AG04450 (cell line): ENCODE results near the gene BCL11A. TPM values are rescaled to one million over a fixed set of nuclear protein-coding genes. Genes with fewer than 3 reads are reported as not detected.

ENCODE experiments used
- CTCF ChIA-PET: fragments of 300-600, 350-600 bp; formaldehyde crosslinking; extraction: SDS; loops from one replicate; lab custom pipeline; 2022; ENCODE audit warnings: antibody characterized with exemption, inconsistent platforms; lab: Charles Lee
- POLR2A ChIA-PET: fragments of 350-600 bp; formaldehyde crosslinking; extraction: SDS; loops from one replicate; lab custom pipeline; 2021; ENCODE audit warnings: antibody characterized with exemption, inconsistent platforms; lab: Yijun Ruan, JAX
- DNase-seq: peaks from one replicate; pipeline ENCODE4 v3.0.0-alpha.2; 2011; ENCODE audit warnings: low read depth, low spot score
- H3K27ac ChIP-seq: one replicate; pipeline ENCODE4 v1.5.1; 2012; ENCODE audit warnings: low read depth, low read length, control low read depth
- H3K27me3 ChIP-seq: one replicate; pipeline ENCODE4 v1.6.0; 2012; ENCODE audit warnings: low read length; ENCODE audit not compliant: control insufficient read depth, insufficient read depth
- H3K4me3 ChIP-seq: 2 replicates; pipeline ENCODE4 v1.5.1; 2011; ENCODE audit warnings: mild to moderate bottlenecking, low read depth, low read length, control low read depth
- H3K9me3 ChIP-seq: 2 replicates; pipeline ENCODE4 v1.5.1; 2012; ENCODE audit warnings: low read length; ENCODE audit not compliant: control insufficient read depth, insufficient read depth
- polyA plus RNA-seq: library from polyadenylated mRNA; depleted of rRNA; stranded (reverse); fragments of >200 nt; gene quantifications from 2 replicates; pipeline ENCODE4 v1.2.3, GENCODE V29; 2011
- TF ChIP-seq, protein P1 (sequence below): IDR thresholded peaks from 2 replicates; pipeline ENCODE4 v1.5.1; 2011; ENCODE audit warnings: low read depth, low read length, control low read depth, inconsistent platforms

Gene BCL11A
- polyA plus RNA-seq, 1 experiment = 1.1 TPM

DNA sequence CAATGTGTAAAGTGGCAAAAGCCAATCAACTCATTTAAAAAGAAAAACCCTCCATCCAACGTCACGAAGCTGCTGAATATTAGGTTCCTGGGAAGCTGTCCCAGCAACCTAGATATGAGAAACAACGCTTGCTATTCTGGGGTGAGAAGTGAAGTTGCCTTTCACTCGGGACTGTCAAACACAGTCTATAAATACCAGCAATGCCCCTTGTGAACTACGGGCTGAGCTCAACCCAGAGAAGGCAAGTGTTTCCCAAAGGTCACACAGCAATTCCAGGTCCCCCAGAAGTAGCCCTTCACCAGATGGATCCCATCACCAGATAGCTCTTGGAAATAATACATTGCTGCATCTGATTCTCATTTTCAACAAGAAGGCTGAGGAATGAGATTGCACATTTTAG lies 67.9 kb downstream of the BCL11A start:
- H3K4me3 ChIP-seq = no peak overlapping the region
- TF ChIP-seq, protein P1, sequence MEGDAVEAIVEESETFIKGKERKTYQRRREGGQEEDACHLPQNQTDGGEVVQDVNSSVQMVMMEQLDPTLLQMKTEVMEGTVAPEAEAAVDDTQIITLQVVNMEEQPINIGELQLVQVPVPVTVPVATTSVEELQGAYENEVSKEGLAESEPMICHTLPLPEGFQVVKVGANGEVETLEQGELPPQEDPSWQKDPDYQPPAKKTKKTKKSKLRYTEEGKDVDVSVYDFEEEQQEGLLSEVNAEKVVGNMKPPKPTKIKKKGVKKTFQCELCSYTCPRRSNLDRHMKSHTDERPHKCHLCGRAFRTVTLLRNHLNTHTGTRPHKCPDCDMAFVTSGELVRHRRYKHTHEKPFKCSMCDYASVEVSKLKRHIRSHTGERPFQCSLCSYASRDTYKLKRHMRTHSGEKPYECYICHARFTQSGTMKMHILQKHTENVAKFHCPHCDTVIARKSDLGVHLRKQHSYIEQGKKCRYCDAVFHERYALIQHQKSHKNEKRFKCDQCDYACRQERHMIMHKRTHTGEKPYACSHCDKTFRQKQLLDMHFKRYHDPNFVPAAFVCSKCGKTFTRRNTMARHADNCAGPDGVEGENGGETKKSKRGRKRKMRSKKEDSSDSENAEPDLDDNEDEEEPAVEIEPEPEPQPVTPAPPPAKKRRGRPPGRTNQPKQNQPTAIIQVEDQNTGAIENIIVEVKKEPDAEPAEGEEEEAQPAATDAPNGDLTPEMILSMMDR = no peak
- no peaks in the 10 kb centered on the region for H3K27me3 ChIP-seq
- POLR2A ChIA-PET = no interaction called here
- no peak for DNase-seq
- CTCF ChIA-PET = no interaction called here
- no peak overlapping the region for H3K27ac ChIP-seq
- H3K9me3 ChIP-seq = no peaks in the 10 kb centered on the region

DNA sequence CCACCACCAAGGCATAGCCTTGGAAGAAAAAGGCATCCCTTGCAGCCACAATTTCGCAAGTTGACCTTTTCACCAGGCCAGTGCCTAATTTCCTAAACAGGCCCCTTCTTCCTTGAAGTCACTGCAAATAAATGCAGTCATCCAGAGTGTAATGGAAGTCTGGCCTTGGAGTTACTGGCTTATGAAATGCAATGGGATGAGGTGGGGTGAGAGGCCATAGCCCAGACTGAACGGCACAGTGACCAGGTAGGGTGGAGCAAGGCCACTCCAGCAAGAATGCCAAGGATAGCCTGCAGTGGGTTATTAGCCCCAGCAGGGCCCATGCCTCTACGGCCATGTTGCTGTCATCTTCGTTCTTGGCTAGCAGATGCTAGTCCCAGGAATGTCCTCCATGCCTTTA lies 68.4 kb downstream of the BCL11A start:
- CTCF ChIA-PET = no interaction called here
- no peak for DNase-seq
- no peaks in the 10 kb centered on the region for H3K9me3 ChIP-seq
- POLR2A ChIA-PET = no interaction called here
- no peaks in the 10 kb centered on the region for H3K27me3 ChIP-seq
- no peak overlapping the region for H3K27ac ChIP-seq
- TF ChIP-seq, protein P1 = no peak
- H3K4me3 ChIP-seq = no peak overlapping the region

DNA sequence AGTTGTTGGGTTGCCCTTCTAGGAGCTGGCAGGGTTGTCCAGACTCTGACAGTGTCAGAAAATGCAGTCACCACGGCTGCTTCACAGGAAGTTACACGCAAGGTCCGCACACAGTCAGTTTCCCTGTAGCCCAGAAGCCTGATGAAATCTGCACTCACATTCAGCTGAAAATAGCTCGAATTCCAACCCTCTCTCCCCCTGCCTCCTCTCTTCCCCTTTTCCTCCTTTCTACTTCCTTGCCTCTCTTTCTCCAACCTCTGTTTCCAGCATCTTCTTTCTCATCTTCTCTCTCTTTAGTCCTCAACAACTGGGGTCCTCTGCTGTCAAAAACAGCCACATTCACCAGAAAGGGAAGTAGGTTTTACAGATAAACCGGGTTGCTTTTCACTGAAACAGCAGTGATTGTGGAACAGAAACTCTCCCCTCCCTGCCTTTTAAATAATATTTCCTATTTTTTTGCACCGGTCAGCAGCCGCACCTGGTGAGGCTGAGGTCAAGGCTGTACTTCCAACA lies 69.3 kb downstream of the BCL11A start:
- POLR2A ChIA-PET = interaction anchor here (0.6 to 1.0 kb wide), 2 partner anchors 66 to 486 kb away, joined by 3 read pairs; no protein-coding TSS in a partner anchor
- CTCF ChIA-PET = interaction anchor here (1.0 to 1.6 kb wide), 4 partner anchors 10 to 32 kb away, joined by 3 to 4 read pairs (median 3); no protein-coding TSS in a partner anchor
- TF ChIP-seq, protein P1 = no peak
- H3K27me3 ChIP-seq = no peaks in the 10 kb centered on the region
- H3K9me3 ChIP-seq = no peaks in the 10 kb centered on the region
- DNase-seq = peak; percentile 29
- peak overlapping the region; percentile 54 for H3K27ac ChIP-seq
- H3K4me3 ChIP-seq = no peak overlapping the region

DNA sequence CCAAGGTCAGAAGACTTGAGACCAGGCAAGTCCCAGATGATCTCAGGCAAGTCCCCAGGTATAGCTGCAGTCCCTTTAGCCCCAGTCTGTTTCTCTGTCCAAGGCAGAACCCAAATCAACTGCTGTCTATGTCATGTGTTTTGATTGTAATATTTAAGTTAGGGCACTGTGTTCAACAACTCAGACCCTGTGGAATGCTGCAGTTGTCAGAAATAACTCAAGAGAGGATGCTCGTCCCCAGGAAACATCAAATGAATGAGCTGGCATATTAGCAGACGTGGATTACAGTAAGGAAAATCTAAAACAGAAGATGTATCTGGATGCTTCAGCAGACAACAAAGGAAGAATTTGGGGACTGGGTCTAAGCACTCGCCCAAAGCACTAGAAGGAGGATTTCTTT lies 70.1 kb downstream of the BCL11A start:
- Histone ChIP-seq H3K9me3 (no peaks in the 10 kb centered on the region), H3K27me3 (no peaks in the 10 kb centered on the region), H3K4me3 (no peak overlapping the region), H3K27ac (peak overlapping the region; percentile 72)
- TF ChIP-seq, protein P1 = no peak
- ChIA-PET CTCF (interaction anchor here (1.0 to 1.6 kb wide), 4 partner anchors 11 to 33 kb away, joined by 3 to 4 read pairs (median 3); no protein-coding TSS in a partner anchor), POLR2A (interaction anchor here (1.0 kb wide), 1 partner anchor 66 kb away, joined by 3 read pairs; no protein-coding TSS in a partner anchor)
- peak; percentile 39 for DNase-seq

DNA sequence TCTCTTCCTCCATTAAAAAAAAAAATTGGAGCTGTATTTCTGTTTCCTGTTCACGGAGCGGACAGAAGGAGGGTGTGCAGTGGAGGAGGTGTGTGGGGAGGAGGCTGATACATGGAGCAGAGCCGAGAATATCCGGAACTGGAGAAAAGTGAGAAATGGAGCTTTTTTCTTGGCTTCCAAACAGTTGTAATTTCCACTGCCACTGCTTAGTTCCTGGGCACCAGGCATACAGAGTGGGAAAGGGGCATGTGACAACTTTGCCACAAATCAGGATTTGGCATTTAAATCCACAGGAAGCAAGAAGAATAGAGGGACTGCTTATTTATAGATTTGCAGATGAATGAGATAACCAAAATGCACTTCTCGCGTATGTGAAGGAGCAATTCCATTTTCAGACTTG lies 71.2 kb downstream of the BCL11A start:
- CTCF ChIA-PET = interaction anchor here (2.0 kb wide), 1 partner anchor 68 kb away, joined by 4 read pairs; no protein-coding TSS in a partner anchor
- Histone ChIP-seq H3K27ac (no peak overlapping the region), H3K4me3 (no peak overlapping the region), H3K9me3 (no peaks in the 10 kb centered on the region), H3K27me3 (no peaks in the 10 kb centered on the region)
- DNase-seq = no peak
- TF ChIP-seq, protein P1 = no peak
- POLR2A ChIA-PET = interaction anchor here (0.5 kb wide), 1 partner anchor 68 kb away, joined by 3 read pairs; no protein-coding TSS in a partner anchor
